NCI-H82 treated with DMSO at 0.1 percent for 48 hours (cell line): ENCODE data around the gene HUNK.
"Not testable (repeated sequence)": the region's sequence is repeated elsewhere in the genome, so short reads cannot be mapped to it uniquely, and the experiment has no call there.

Source experiments
- DNase-seq: peaks from one replicate; lab custom pipeline; 2025; ENCODE audit not compliant: unreplicated experiment; lab: John Stamatoyannopoulos, UW

The HUNK gene

GRCh38 chr21:31872452-31873274 is at the start of gene HUNK:
Gene HUNK (plus strand): TSS chr21:31873020. CDS start chr21:31873675, 655 bp downstream.
- DNase-seq: peak; percentile 85

DNA sequence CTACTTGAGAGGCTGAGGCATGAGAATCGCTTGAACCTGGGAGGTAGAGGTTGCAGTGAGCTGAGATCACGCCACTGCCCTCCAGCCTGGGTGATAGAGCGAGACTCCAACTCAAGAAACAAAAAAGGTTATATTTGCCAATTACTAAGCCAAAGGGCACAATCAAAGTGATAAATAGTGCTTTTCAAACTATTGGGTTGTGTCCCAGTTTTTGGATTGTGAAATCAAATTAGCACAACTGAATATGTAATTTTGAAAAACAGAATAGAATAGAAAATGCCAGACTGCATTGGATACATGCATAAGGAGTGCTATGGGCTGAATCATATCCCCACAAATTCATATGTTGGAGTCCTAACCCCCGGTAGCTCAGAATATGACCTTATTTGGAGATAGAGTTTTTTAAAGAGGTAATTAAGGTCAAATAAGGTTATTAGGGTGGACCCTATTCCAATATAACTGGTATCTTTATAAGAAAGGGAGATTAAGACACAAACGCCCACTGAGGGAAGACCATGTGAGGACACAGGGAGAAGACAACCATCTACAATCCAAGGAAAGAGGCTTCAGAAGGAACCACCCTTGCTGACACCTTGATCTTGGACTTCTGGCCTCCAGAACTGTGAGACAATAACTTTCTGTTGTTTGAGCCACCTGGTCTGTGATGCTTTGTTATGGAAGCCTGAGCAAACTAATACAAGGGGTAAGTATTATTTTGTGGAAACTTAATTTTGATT is 42.9 kb upstream of the HUNK start:
- DNase-seq: no peak

DNA sequence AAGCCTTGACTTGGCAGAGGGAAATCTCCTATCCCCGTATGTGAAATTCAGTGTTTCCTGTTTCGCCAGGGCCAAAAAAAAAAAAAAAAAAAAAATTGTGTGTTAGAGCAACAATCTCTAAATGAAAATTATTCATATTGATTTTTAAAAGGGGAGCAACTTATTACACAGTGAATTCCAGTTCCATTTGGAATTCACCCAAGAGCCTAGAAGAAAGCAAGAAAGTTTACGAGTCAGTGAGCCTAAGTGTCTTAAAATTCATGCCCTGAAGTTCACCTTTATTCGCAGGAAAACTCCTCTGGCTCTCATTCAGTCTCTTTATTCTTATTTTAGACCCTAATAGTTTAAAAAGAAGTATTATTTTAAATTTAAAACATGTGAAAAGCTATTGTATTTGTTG is 42.1 kb upstream of the HUNK start:
- DNase-seq: no peak

DNA sequence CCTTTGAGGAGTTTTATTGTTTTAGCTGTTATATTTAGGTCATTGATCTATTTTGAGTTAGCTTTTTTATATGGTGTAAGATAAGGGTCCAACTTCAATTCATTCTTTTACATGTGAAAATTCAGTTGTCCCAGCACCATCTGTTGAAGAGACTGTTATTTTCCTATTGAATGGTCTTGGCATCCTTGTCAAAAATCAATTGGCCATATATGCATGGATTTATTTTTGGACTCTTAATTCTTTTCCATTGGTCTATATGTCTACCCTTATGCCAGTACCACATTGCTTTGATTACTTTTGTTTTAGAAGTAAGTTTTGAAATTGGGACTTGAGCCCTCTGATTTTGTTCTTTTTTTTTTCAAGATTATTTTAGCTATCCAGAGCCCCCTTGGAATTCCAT is 35.8 kb upstream of the HUNK start:
- no peak for DNase-seq

DNA sequence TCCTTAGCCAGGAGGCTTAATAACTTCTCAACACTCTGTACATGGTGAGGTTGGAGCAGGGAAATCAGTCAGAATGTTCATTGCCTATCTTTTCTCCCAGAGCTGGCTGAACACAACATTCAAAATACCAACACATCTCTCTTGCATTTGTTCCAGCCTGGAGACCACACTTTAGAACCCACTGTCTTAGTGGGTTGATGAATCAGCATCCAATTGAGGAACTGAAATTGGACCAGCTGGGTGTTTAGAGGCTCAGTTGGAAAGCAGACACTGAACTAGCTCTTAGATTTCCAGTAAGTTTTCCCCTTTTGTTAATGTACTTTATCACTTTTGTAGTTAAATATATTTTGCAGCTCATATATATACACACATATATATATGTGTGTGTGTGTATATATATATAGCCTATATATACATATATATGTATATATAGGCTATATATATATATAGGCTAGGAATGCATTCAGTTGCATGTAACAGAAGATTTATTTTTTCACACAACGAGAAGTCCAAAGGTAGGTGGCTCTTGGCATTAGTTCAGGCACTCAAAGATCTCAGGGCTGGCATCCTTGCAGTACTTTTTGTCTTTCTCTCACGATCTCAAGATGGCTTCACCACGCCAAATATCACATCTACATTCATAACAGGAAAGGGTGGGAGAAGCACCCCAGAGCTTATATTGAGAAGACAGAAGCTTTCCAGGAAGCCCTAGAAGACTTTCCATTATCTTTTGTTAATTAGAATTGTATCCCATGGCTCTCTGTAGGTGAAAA is 35.0 kb upstream of the HUNK start:
- DNase-seq: no peak

DNA sequence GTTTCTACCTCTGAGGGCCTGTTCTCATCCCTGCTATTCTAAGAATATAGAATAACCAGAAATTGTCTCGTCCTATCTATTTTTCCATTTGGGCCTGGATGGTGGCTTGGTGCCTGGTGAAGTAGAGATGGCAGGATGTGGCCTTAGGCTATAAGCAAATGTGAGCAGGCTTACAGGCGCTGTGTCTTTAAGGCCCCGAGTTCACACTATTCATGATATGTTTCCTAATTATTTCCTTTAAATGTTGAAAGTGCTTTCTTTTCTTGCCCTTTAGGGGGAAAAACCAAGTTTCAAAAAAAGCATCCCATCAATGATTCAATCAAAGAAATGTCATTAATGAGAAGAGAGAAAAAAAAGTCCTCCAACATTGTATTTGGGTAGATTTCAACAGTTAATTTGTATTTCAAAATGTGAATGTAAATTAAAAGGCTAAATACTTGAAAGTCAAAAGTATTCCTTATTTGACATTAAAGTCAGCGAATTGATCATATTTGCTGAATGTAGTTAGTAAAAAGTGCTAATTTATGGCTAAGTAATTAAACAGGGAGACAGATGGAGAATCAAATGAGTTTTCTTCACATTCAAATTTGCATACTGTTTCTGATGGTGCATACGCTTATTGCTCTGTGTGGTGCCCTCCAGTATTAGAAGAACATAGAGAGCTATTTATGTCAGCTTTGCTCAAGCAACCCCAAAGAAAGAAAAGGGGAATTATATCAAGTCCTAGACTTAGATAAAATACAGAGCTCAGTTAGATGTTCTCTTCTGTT is 34.0 kb upstream of the HUNK start:
- no peak for DNase-seq

GRCh38 chr21:31844206-31844605 is 28.6 kb upstream of the HUNK start:
- no peak for DNase-seq

GRCh38 chr21:31845151-31845729 is 27.6 kb upstream of the HUNK start:
- no peak for DNase-seq

DNA sequence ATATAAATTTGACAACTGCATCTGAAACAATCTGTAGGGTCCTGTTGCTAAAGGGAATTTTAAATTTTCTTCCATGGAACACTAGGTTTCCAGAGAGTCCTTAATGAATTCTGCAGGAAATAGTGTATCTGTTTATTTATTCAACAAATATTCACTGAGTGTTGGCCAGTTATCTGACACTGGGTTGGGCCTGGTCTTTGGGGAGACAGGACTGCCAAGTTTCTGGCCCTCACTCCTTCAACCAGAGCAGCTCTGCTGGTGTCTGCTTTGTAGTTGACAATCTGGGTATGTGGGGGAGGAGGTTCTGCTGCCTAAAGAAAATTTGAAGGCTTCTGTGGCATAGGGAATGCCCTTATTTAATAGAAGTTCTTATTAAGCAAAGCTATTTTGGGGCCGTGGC is 26.1 kb upstream of the HUNK start:
- no peak for DNase-seq

DNA sequence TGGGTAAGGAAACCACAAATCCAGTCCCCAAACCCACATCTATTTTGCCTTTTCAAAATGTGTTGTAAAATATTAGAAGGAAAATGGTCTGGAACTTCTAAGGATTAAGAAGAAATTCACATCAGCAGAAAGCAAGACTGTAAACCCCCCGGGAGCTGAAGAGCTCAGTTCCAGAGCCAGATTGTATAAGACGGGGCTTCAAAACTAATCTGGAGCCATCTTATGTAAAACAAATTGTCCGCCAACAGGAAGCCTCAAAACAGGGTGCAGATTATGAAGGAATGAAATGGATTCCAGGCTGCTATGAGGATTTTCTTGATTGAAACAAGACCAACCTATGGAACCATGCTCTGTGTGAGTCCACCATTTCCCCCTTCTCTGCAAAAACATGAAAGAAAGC is 25.1 kb upstream of the HUNK start:
- no peak for DNase-seq

DNA sequence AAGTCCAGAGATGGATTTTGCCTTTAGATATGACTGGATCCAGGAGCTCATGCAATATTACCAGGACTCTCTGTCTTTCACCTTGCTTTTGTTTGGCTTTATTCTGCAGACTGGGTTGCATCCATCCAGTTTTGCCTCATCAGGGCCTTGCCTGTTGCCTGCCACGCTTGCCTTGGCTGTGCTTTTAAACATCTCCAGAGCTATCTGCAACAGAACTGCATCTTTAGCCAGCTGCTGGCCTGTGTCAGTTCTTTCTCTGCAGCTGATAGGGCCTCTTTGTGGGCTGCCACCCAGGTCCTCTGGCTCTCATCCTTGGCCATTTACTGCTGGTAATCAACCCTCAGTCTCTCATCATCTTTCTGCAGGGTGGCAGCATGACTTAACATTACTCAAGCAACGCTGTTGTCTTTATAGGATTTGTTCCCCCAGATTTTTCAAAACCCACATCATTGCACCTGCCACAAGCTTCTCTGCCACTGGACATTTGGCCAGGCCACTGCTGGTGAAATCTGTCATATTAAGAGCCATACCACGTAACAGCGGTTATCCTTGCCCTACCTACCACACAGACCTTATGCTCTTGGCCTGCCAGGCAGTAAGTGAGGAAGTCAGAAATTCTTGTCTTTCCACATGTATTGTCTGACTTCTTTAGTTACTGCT is 24.4 kb upstream of the HUNK start:
- DNase-seq: no peak

GRCh38 chr21:31850886-31851285 is 21.9 kb upstream of the HUNK start:
- DNase-seq: no peak

- no peak for DNase-seq
Measured at GRCh38 chr21:31855180-31855579, 17.6 kb upstream of the HUNK start.

DNA sequence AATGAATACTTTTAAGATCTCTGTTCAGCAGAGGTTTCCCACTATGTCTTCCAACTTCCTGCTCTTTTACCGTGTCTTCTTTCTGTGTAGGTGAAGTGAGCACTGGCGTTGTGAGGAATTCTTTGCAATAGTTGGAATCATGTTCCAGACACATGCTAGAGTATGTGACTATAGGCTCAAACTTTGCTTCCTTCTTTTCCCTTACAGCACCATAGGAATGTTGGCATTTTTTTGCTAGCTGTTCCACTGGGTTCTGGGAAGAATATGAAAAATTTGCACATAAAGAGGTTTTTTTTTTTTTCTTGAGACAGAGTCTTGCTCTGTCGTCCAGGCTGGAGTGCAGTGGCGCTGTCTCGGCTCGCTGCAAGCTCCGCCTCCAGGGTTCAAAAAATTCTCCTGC is 15.7 kb upstream of the HUNK start:
- no peak for DNase-seq

GRCh38 chr21:31857631-31858030 is 15.2 kb upstream of the HUNK start:
- DNase-seq: not testable (repeated sequence)

GRCh38 chr21:31860851-31861250 is 12.0 kb upstream of the HUNK start:
- DNase-seq: no peak

DNA sequence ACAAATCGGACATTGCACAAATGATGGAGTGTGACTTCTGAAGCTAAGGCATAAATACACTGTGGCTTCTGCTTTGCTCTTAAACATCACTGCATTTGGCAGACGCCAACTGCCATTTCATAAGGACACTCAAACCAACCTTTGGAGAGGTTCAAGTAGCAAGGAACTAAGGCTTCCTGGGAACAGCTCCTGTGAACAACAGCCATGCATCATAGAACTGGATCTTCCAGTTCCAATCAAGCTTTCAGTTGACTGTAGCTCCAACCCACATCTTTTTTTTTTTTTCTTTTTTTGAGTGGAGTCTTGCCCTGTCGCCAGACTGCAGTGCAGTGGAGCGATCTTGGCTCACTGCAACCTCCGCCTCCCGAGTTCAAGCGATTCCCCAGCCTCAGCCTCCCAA is 10.7 kb upstream of the HUNK start:
- no peak for DNase-seq

GRCh38 chr21:31865429-31865970 is 7.3 kb upstream of the HUNK start:
- DNase-seq: no peak

DNA sequence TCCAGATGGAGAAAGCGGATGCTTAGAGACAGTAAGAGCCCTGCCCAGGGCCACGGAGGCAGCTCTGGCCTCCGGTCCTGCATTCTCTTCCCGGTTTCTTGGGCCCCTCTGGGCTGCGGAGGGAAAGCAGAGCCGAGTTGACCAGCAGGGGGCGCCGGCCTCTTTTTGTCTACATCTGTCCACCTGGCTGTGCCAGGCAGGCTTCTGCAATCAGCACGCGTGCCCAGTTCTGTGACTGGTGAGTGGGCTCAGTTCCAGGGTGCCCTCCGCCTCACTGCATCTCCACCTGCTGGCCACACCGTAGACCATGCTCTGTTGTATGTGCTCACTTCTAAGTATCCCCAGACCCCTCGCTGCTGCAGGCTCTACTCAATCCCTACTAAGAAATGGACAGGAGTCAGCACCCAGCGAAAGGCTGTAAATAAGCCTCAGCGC is 6.7 kb upstream of the HUNK start:
- peak; percentile 33 for DNase-seq

DNA sequence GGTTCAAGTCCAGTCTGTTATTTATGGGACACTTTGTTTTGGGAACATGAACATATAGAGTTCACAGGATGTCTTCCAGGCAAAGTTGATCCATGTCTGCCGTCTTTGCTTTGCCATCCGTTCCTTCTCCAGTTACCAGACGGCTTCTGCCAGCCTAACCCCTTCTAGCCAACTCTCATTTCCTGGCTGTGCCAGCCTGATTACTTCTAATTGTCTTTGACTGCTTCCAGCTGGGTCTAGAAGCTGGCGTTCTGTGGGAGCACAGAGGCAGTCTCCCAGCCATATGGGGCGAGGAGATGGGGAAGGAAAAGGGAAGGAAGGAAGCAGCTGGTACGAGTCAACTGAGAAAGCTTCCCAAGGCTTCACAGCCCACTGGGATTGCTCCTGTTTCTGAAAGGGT is 3.1 kb upstream of the HUNK start:
- no peak for DNase-seq
